ENCODE measurements around the gene HIBADH. TPM values are rescaled to one million over a fixed set of nuclear protein-coding genes. Genes with fewer than 3 reads are reported as not detected.
A peak's percentile ranks its signal among the peaks of the same experiment; 100 is the strongest.

The HIBADH gene
- total RNA-seq, 4 donors from 2014 or later, result 73.7 to 99.9 (median 84.4) TPM

- Histone ChIP-seq H3K9me3 (no peaks in the 10 kb centered on the region), H3K36me3 (no peaks in the 10 kb centered on the region), H3K27me3 (no peaks in the 10 kb centered on the region), H3K4me3 (replicated peaks in 1 of 3) (no peak overlapping the region), H3K4me1 (peaks cover 18 to 20% of the 10 kb centered on the region in 2 donors), H3K27ac (no peak overlapping the region)
- DNase-seq, result peak in 1 of 2 donors; percentile 10
- TF ChIP-seq POLR2A (IDR thresholded peaks at IDR 0.05), result no peak
- no peak for TF ChIP-seq CTCF (IDR thresholded peaks at IDR 0.05)
- WGBS, 2 donors, result 74 to 84% methylated on average over 4 of the region's 4 CpGs
- intact Hi-C loops (cut with DNase I), result no loop called here
Observed at GRCh38 chr7:27606270-27607209, 56.1 kb downstream of the HIBADH start.

- intact Hi-C loops (cut with DNase I), result no loop called here
- no peak for TF ChIP-seq POLR2A (IDR thresholded peaks at IDR 0.05)
- peak in 3 of 6 experiments; percentile 31 to 54 (median 47) for TF ChIP-seq CTCF (IDR thresholded peaks at IDR 0.05)
- Histone ChIP-seq H3K36me3 (no peaks in the 10 kb centered on the region), H3K27me3 (no peaks in the 10 kb centered on the region), H3K9me3 (no peaks in the 10 kb centered on the region), H3K27ac (no peak overlapping the region), H3K4me3 (replicated peaks in 1 of 3) (no peak overlapping the region), H3K4me1 (peaks cover 14 to 16% of the 10 kb centered on the region in 2 donors)
- DNase-seq, result peak; percentile 14 to 19
- 24 to 28% methylated on average over 2 of the region's 2 CpGs for WGBS, 2 donors
Observed at GRCh38 chr7:27605689-27606269, 56.9 kb downstream of the HIBADH start.

GRCh38 chr7:27605283-27605682 lies 57.4 kb downstream of the HIBADH start:
- Histone ChIP-seq H3K27ac (no peak overlapping the region), H3K9me3 (no peaks in the 10 kb centered on the region), H3K4me3 (replicated peaks in 1 of 3) (no peak overlapping the region), H3K27me3 (no peaks in the 10 kb centered on the region), H3K36me3 (no peaks in the 10 kb centered on the region), H3K4me1 (peaks cover 11 to 14% of the 10 kb centered on the region in 2 donors)
- no peak for DNase-seq
- 64 to 73% methylated on average over 2 of the region's 2 CpGs for WGBS, 2 donors
- intact Hi-C loops (cut with DNase I), result no loop called here
- TF ChIP-seq POLR2A (IDR thresholded peaks at IDR 0.05) (no peak), CTCF (IDR thresholded peaks at IDR 0.05) (no peak)

GRCh38 chr7:27603813-27604212 lies 58.9 kb downstream of the HIBADH start:
- no peaks in the 10 kb centered on the region for H3K27me3 ChIP-seq
- no peaks in the 10 kb centered on the region for H3K9me3 ChIP-seq
- TF ChIP-seq POLR2A (IDR thresholded peaks at IDR 0.05) (no peak), CTCF (IDR thresholded peaks at IDR 0.05) (no peak)
- no peaks in the 10 kb centered on the region for H3K36me3 ChIP-seq
- no peak overlapping the region for H3K4me3 ChIP-seq (replicated peaks in 1 of 3)
- H3K4me1 ChIP-seq, result peaks cover 7 to 14% of the 10 kb centered on the region in 2 donors
- WGBS, 2 donors, result 95 to 97% methylated on average over 2 of the region's 2 CpGs
- DNase-seq, result no peak
- no peak overlapping the region for H3K27ac ChIP-seq
- intact Hi-C loops (cut with DNase I), result no loop called here

GRCh38 chr7:27602766-27603165 lies 59.9 kb downstream of the HIBADH start:
- Histone ChIP-seq H3K36me3 (no peaks in the 10 kb centered on the region), H3K4me3 (replicated peaks in 1 of 3) (no peak overlapping the region), H3K27ac (no peak overlapping the region), H3K27me3 (no peaks in the 10 kb centered on the region), H3K4me1 (peaks cover 7 to 14% of the 10 kb centered on the region in 2 donors), H3K9me3 (no peaks in the 10 kb centered on the region)
- no peak for TF ChIP-seq POLR2A (IDR thresholded peaks at IDR 0.05)
- intact Hi-C loops (cut with DNase I), result no loop called here
- DNase-seq, result no peak
- 62 to 65% methylated on average over 4 of the region's 4 CpGs for WGBS, 2 donors

Data from thyroid gland (tissue), 4 donors.